Muscle of leg (tissue), 11 donors: ENCODE measurements around the gene ATAT1. TPM values are rescaled to one million over a fixed set of nuclear protein-coding genes. Genes with fewer than 3 reads are reported as not detected.
"Not testable (repeated sequence)": the region's sequence is repeated elsewhere in the genome, so short reads cannot be mapped to it uniquely, and the experiment has no call there.

ENCODE experiments used
- DNase-seq: peaks from one replicate; pipeline ENCODE4 v3.0.0; 2013
- H3K27ac ChIP-seq: one replicate; pipeline ENCODE4 v1.5.1; 2013; ENCODE audit warnings: mild to moderate bottlenecking, low read length, control low read depth
- H3K27me3 ChIP-seq: one replicate; pipeline ENCODE4 v1.6.1; 2013; ENCODE audit warnings: low read length; ENCODE audit not compliant: control insufficient read depth, insufficient read depth
- H3K36me3 ChIP-seq: one replicate; pipeline ENCODE4 v1.6.1; 2013; ENCODE audit warnings: low read length; ENCODE audit not compliant: control insufficient read depth, insufficient read depth
- H3K4me1 ChIP-seq: one replicate; pipeline ENCODE4 v1.6.1; 2013; ENCODE audit warnings: low read length; ENCODE audit not compliant: control insufficient read depth, insufficient read depth
- H3K4me3 ChIP-seq: one replicate; pipeline ENCODE4 v1.5.1; 2013; ENCODE audit warnings: low read length, control low read depth
- H3K9me3 ChIP-seq: replicated peaks from 2 replicates; pipeline ENCODE4 v1.6.1; 2013; ENCODE audit warnings: low read depth, low read length; ENCODE audit not compliant: control insufficient read depth
- WGBS: methylation state at CpG from one replicate; pipeline ENCODE4 v1.1.5; 2013; ENCODE audit warnings: missing lambda C conversion rate; ENCODE audit not compliant: insufficient coverage; 5-methylcytosine and 5-hydroxymethylcytosine counted together
- polyA plus RNA-seq, 8 donors: library from polyadenylated mRNA; unstranded; fragments of 120-200 nt; gene quantifications; one replicate each; pipeline versions ENCODE4 v1.2.1 to v1.2.3, GENCODE V29; 2013; ENCODE audit warnings: inconsistent platforms in 1 of 8, low replicate concordance in 1 of 8; ENCODE audit not compliant: insufficient read length in 8 of 8, insufficient read depth in 1 of 8
- total RNA-seq: library from RNA; stranded (reverse); fragments of 120-200 nt; gene quantifications from one replicate; pipeline ENCODE4 v1.2.4, GENCODE V29; 2013

The ATAT1 gene
- total and polyA plus RNA-seq, 9 donors, result 5.6 to 27.4 (median 20.5) TPM

DNA sequence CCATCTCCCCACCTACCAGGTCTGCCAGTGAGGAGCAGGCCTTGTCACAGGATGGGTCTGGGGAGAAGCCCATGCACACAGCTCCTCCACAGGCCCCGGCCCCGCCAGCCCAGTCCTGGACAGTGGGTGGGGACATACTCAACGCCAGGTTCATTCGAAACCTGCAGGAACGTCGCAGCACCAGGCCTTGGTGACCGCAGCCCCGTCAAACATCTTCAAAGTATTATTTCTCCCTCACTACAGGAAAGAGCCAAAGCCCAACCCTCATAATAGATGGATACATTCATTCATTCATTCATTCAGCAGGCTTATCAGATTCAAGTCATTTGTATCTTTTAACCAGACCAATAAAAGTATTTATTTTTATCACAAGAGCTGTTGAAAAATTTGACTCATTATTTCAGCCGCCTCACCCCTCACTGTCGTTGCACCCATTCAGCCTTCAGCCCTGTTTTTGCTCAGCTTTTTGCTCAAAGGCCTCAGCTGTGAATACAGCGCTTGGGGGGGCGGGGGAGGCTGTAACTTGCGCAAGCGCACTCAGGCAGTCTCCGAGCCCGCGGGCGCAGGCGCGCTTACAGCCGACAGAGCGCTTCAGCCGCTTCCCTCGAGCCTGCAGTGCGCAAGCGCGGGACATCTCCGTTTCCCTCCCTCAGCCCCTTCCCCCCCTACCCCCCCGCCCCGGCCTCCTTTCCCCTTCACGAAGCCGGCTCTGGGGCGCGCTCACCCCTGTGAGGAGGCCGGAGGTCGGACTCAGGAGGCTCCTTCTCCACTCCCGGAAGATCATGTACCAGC is 20.0 kb downstream of the ATAT1 start, which contains the start of gene C6orf136:
Gene C6orf136 (plus strand): TSS at position 684 of the 792 bp plus-strand sequence. CDS start 99 bp downstream, at position 783.
- 17% methylated on average over 17 of the region's 37 CpGs for WGBS

DNA sequence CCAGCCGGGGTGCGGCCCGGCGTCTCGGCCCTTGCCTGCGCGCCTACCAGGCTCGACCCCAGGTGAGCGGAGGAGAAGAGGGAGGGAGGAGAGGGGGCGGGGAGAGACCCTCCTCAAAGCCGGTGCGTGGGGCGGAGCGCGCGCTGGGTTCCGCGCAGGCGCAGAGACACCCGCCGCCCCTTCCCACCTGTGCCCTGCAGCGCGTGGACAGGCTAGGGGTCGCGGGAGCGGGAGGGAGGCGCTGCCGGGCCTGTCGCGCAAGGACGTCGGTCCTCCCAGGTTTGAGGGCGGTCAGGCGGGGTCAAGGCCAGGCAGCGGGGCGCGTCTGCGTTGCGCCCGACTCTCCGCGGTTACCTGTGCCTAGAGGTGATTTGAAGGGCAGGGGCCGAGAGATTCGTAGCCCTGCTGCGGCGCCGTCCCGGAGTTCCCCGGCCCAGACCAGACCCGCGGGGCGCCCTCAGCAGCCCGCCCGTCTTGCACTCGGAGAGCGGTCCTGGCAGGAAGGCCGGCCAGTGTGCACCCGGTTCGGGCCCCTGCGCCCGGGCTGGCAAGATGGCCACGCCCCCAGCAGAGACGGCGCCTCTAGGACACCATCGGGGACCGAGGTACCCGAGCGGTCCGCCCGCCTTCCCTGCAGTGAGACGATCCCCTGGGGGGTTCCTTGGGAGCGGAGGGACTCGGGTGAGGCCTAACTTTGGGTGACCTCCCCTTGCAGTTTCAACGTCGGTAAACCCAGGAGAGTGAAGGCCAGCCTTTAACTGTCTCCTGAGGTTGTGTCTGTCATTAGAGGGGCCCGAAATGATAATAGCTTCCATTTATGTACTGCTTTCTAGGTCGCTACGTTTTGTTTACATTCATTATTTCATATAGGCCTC is 20.8 kb downstream of the ATAT1 start:
- peak; percentile 61 for DNase-seq
- peak overlapping the region; percentile 91 for H3K27ac ChIP-seq
- H3K9me3 ChIP-seq, result no peaks in the 10 kb centered on the region
- H3K4me3 ChIP-seq, result peak overlapping the region; percentile 97
- no peaks in the 10 kb centered on the region for H3K27me3 ChIP-seq
- peaks cover 56% of the 10 kb centered on the region for H3K36me3 ChIP-seq
- H3K4me1 ChIP-seq, result peaks cover 11% of the 10 kb centered on the region
- WGBS, result 0% methylated on average over 57 of the region's 78 CpGs

More for the DNA sequence above, 20.0 kb downstream of the ATAT1 start, which contains the start of gene C6orf136:
- Histone ChIP-seq H3K9me3 (no peaks in the 10 kb centered on the region), H3K27ac (peak within 1 kb of the TSS; percentile 91), H3K36me3 (peaks cover 55% of the 10 kb centered on the region), H3K4me3 (peak within 1 kb of the TSS; percentile 97), H3K4me1 (peaks cover 11% of the 10 kb centered on the region), H3K27me3 (no peaks in the 10 kb centered on the region)
- DNase-seq, result peak; percentile 96

DNA sequence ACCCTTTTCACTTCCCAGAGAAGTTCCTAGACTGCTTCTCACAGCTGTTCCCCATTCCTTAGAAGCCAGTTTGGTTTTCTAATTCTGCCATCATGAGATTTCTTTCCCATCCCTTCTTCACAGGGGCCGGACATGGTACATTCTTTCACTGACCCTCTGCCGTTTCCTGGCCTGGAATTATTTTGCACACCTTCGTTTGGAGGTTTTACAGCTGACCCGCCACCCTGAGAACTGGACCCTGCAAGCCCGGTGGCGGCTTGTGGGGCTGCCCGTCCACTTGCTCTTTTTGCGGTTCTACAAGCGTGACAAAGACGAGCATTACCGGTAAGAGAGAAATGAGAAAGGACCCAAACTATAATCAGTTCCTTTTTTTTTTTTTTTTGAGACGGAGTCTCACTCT is 24.5 kb downstream of the ATAT1 start:
- Histone ChIP-seq H3K4me1 (peaks cover 9% of the 10 kb centered on the region), H3K9me3 (no peaks in the 10 kb centered on the region), H3K4me3 (no peak overlapping the region), H3K27me3 (no peaks in the 10 kb centered on the region), H3K36me3 (peaks cover 58% of the 10 kb centered on the region), H3K27ac (no peak overlapping the region)
- no peak for DNase-seq
- 86% methylated on average over 7 of the region's 12 CpGs for WGBS

DNA sequence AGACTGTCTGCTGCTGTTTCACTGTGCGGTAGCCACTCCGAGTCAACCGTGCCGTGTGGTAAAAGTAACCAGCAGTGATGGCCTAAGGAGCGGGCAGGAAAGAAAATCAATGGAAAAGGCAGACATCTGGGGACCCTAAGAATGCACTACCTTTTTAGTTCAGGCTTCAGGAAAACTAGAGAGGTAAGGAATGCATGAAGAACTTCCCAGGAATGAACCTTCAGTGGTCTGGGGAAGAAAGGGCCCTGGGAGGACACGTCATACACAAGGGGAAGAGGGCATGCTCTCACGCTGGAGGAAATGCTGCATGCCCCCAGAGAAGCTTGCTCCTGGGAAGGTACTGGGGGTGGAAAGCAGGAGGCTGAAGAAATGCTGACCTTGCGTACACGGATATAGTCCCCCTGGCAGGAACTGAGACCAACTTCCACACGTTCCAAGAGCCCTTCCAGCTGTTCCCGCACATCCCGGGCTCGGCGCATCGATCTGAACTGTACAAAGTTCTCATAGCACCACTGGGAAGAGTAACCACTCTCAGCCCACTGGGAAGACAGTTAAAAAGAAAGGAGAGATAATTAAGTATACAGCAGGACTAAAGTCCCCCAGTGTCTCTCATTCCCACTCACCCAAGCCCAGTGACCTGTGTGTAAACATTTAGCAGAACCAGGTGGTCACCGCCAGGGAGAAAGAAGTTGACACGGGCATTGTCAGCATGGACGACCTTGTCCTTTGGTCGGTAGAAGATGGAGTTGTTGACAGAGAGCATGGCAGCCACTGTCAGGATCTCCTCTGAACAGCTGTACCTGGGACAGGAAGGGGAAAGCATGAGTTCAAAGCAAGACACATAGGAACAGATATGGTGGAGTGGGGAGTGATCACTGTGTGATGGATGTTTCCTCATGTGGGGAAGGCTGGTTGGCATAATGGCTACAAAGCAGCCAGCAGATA is 28.4 kb downstream of the ATAT1 start:
- Histone ChIP-seq H3K9me3 (no peaks in the 10 kb centered on the region), H3K27me3 (no peaks in the 10 kb centered on the region), H3K36me3 (peaks cover 85% of the 10 kb centered on the region), H3K4me1 (no peaks in the 10 kb centered on the region), H3K27ac (no peak overlapping the region), H3K4me3 (no peak overlapping the region)
- DNase-seq, result no peak
- WGBS, result 90% methylated on average over 13 of the region's 19 CpGs

DNA sequence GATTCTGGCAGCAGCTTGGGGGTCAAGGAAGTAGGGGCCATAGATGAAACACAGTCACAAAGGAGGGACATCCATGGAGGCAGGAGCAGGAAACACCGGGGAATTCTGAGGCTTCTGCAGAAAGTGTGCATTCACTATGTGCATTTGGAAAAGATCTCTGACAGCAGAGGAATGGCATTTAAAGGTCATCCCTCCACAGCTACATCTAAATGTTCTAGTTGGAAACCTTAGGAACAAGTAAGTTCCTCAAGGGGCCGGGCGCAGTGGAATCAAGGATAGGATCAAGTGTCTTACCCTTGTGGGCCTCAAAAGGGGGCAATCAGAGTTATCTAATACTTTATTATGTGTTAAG is 29.0 kb downstream of the ATAT1 start:
- H3K27ac ChIP-seq, result no peak overlapping the region
- no peak overlapping the region for H3K4me3 ChIP-seq
- H3K36me3 ChIP-seq, result peaks cover 85% of the 10 kb centered on the region
- no peaks in the 10 kb centered on the region for H3K9me3 ChIP-seq
- H3K27me3 ChIP-seq, result no peaks in the 10 kb centered on the region
- WGBS, result 100% methylated on average over 2 of the region's 3 CpGs
- no peak for DNase-seq
- no peaks in the 10 kb centered on the region for H3K4me1 ChIP-seq

DNA sequence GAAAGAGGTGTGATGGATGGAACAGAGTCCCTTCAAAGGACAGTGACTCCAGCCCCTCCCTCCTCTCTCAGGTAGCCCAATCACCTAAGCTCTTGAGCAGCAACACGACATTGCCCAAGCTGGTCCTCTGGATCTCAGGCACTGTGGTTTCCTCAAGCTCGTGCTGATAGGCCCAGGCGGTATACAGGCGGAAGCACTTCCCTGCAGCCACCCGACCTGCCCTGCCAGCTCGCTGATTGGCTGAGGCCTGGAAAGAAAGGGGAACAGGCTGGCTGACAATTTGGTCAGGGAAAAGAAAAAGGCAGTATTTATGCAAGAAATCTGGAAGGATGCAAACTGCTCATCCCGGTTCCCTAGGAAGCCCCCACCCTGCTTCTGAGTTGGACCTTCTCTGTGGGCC is 29.8 kb downstream of the ATAT1 start:
- Histone ChIP-seq H3K4me1 (no peaks in the 10 kb centered on the region), H3K27ac (no peak overlapping the region), H3K27me3 (no peaks in the 10 kb centered on the region), H3K36me3 (peaks cover 84% of the 10 kb centered on the region), H3K4me3 (no peak overlapping the region), H3K9me3 (no peaks in the 10 kb centered on the region)
- 86% methylated on average over 5 of the region's 7 CpGs for WGBS
- peak; percentile 41 for DNase-seq

DNA sequence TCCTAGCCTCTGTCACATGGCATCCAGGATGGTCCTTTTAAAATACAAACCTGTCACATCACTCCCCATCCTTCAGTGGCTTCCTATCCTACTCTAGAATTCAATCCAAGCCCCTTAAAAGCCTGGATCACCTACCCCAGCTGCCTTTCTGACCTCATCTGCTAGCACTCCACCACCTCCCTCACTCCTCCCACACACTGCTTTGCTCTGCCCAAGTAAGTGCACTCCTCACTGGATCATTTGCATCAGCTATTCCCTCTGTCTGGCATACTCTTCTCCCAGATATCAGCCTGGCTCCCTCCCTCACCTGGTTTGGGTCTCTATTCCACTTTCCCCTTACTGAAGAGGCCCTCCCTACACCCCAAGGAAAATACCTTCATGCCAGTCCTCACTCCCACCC is 30.8 kb downstream of the ATAT1 start:
- no peak for DNase-seq
- no peaks in the 10 kb centered on the region for H3K27me3 ChIP-seq
- H3K27ac ChIP-seq, result no peak overlapping the region
- H3K36me3 ChIP-seq, result peaks cover 86% of the 10 kb centered on the region
- H3K4me1 ChIP-seq, result no peaks in the 10 kb centered on the region
- no peaks in the 10 kb centered on the region for H3K9me3 ChIP-seq
- H3K4me3 ChIP-seq, result no peak overlapping the region

DNA sequence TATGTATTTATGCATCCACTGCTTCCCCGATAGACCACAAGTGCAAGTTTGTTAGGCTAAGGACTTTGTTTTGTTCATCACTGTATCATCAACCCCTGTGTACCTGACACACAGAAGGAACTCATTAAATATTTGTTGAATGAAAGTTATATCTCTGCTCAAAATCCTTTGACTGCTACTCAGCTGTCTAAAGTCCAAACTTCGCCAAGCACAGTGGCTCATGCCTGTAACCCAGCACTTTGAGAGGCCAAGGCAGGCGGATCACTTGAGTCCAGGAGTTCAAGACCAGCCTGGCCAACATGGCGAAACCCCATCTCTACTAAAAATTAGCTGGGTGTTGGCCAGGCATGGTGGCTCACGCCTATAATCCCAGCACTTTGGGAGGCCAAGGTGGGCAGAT is 31.2 kb downstream of the ATAT1 start:
- WGBS, result 77% methylated on average over 3 of the region's 5 CpGs
- not testable (repeated sequence) for H3K9me3 ChIP-seq, H3K4me3 ChIP-seq, H3K4me1 ChIP-seq, DNase-seq, H3K27ac ChIP-seq, H3K27me3 ChIP-seq
- H3K36me3 ChIP-seq, result peaks cover 87% of the 10 kb centered on the region

DNA sequence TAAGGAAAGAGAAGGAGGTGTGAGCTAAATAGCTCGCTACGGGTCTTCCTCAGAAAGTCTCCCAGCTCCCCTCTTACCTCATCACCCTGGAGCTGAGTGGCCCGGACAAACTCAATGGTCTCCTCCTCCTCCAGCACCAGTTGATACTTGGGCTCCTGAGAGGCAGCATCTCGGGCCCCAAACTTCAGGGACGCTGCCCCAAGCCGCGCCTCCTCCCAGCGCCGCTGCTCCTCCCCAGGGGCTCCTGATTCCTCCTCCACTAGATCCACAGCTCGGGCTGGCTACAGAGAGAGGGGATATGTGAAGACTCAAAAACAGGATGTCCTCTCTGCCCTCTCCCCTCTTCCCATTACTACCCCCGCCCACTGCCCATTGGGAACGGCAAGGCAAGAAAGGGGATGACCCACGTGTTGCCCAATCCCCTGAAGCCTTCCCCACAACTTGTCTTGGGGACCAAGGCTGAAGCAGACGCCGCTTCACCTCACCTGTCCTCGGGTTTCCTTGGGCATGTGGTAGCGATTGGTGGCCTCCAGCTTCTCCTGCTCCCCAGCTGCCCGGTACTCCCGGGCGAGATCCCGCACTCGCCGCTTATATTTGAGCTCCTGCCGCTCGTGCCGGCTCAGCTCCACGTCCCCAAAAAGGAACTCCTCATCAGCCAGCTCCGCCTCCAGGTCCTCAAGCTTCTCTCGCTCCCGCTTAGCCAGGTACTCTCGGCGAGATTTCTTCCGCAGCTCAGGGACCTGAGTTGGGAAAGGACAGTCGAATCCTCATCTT is 38.5 kb downstream of the ATAT1 start:
- 90% methylated on average over 26 of the region's 34 CpGs for WGBS
- Histone ChIP-seq H3K36me3 (peaks cover 73% of the 10 kb centered on the region), H3K9me3 (no peaks in the 10 kb centered on the region), H3K27me3 (no peaks in the 10 kb centered on the region), H3K27ac (no peak overlapping the region), H3K4me3 (no peak overlapping the region), H3K4me1 (no peaks in the 10 kb centered on the region)
- no peak for DNase-seq
